Hindlimb muscle (tissue), 1 donor: ENCODE data around the gene DUSP15. TPM values are rescaled to one million over a fixed set of nuclear protein-coding genes. Genes with fewer than 3 reads are reported as not detected.

ENCODE experiments used
- DNase-seq: peaks from one replicate; pipeline ENCODE4 v3.0.0-alpha.2; 2013
- polyA plus RNA-seq: library from polyadenylated mRNA; unstranded; fragments of 120-200 nt; gene quantifications from one replicate; pipeline ENCODE4 v1.2.1, GENCODE V29; 2013; ENCODE audit not compliant: insufficient read length

DUSP15 gene
- polyA plus RNA-seq, 1 donor = 3.0 TPM

GRCh38 chr20:31859266-31859997 is 10.9 kb downstream of the DUSP15 start:
- DNase-seq = no peak

GRCh38 chr20:31858760-31859083 is 11.6 kb downstream of the DUSP15 start:
- no peak for DNase-seq

- DNase-seq = no peak
Observed at GRCh38 chr20:31857861-31858759, 12.2 kb downstream of the DUSP15 start.

GRCh38 chr20:31856516-31856915 is 13.8 kb downstream of the DUSP15 start:
- no peak for DNase-seq

- DNase-seq = no peak
Observed at GRCh38 chr20:31853481-31853880, 16.8 kb downstream of the DUSP15 start.

GRCh38 chr20:31851240-31851955 is 18.9 kb downstream of the DUSP15 start:
- DNase-seq = no peak

GRCh38 chr20:31849306-31849930 is 20.9 kb downstream of the DUSP15 start:
- no peak for DNase-seq

- no peak for DNase-seq
Observed at GRCh38 chr20:31848088-31848999, 22.0 kb downstream of the DUSP15 start.

GRCh38 chr20:31846793-31847138 is 23.6 kb downstream of the DUSP15 start:
- no peak for DNase-seq

GRCh38 chr20:31845300-31845863 is 24.9 kb downstream of the DUSP15 start, which contains the start of gene FOXS1:
Gene FOXS1 (minus strand): TSS chr20:31845604. CDS start chr20:31845542, 62 bp downstream.
- DNase-seq = no peak

GRCh38 chr20:31844737-31845299 is 25.5 kb downstream of the DUSP15 start:
- DNase-seq = no peak

GRCh38 chr20:31843881-31844280 is 26.4 kb downstream of the DUSP15 start:
- DNase-seq = no peak

- DNase-seq = no peak
Observed at GRCh38 chr20:31843288-31843687, 27.0 kb downstream of the DUSP15 start.

GRCh38 chr20:31842471-31843157 is 27.7 kb downstream of the DUSP15 start:
- DNase-seq = no peak

GRCh38 chr20:31841928-31842327 is 28.4 kb downstream of the DUSP15 start:
- no peak for DNase-seq

- no peak for DNase-seq
Observed at GRCh38 chr20:31840906-31841816, 29.2 kb downstream of the DUSP15 start.

- DNase-seq = no peak
Observed at GRCh38 chr20:31839782-31840487, 30.4 kb downstream of the DUSP15 start.

GRCh38 chr20:31838646-31839292 is 31.6 kb downstream of the DUSP15 start:
- DNase-seq = no peak
